ENCODE results near the gene CCDC60.

The CCDC60 gene

DNA sequence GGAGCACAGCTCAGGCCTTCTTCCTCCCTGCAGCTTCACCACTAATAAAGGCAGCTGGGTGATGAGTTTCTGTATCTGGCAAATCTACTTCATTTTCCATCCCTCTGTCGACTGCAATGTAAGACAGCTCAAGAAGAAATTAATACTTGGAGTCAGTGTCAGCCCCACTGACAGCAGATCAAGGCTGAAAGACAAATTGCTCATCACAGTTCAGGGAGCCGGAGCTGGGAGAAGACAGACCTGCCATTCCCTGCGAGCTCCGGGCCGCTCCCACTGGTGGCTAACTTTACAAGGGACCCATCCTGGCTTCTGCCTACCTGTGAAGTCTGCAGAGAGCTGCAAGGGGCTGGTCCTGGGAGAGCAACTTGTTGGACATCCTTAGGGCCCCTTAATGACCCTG is 49.8 kb downstream of the CCDC60 start:
- DNase-seq (ENCODE audit: low read depth in 3 of 3) = no peak

DNA sequence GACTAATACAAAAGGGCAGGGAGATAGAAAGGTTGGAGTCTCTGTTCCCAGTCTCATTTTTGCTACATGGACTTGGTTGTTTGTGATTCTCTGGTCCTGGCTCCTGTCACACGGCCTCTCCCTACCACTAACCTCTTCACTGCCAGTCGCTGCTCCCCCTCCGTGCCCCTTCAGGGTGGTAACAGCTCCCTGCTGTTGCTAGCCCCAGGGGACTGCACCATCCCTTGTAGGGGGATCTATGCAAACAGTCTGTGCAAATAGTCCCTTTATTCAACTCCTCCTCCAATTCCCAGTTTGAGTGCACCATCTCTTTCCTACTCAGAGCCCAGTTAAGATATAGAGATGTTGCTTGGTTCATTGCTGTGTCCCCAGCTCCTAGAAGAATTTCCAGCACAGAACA is 51.1 kb downstream of the CCDC60 start:
- DNase-seq (ENCODE audit: low read depth in 3 of 3) = no peak

- DNase-seq (ENCODE audit: low read depth in 3 of 3) = no peak
Measured at GRCh38 chr12:119389687-119390086, 55.2 kb downstream of the CCDC60 start.

GRCh38 chr12:119391673-119392072 is 57.1 kb downstream of the CCDC60 start:
- DNase-seq (ENCODE audit: low read depth in 3 of 3) = no peak

GRCh38 chr12:119393677-119394076 is 59.1 kb downstream of the CCDC60 start:
- no peak for DNase-seq (ENCODE audit: low read depth in 3 of 3)

GRCh38 chr12:119397540-119397939 is 63.0 kb downstream of the CCDC60 start:
- DNase-seq (ENCODE audit: low read depth in 3 of 3) = no peak

DNA sequence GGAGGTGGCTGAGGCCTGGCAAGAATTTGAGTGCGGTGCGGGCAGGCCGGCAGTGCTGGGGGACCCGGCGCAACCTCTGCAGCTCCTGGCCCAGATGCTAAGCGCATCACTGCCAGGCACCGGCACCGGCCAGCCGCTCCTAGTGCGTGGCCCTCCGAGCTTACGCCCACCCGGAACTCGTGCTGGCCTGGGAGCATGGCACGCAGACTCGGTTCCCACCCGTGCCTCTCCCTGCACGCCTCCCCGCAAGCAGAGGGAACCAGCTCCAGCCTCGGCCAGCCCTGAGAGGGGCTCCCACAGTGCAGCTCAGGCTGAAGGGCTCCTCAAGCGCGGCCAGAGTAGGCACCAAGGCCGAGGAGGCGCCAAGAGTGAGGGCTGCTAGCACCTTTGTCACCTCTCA is 63.7 kb downstream of the CCDC60 start:
- no peak for DNase-seq (ENCODE audit: low read depth in 3 of 3)

DNA sequence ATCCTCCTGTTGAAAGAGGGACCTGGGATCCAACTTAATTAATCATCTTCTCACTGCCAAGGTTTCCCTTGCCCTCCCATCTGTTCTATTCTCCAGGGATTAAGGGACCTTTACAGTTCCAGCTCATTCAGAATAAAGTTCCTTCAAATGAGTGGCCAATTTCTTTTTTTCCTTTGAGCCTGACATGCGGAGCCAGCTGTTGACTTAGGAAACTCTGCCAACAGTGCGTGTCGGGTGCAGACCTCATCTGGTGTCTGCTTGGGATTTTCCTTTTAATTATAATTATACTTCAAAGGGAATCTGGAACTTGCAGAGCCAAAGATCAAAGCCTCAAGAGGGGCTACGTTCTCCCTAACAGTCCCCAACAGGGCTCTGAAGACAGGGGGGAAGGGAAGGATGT is 64.8 kb downstream of the CCDC60 start:
- DNase-seq (ENCODE audit: low read depth in 3 of 3) = no peak

DNA sequence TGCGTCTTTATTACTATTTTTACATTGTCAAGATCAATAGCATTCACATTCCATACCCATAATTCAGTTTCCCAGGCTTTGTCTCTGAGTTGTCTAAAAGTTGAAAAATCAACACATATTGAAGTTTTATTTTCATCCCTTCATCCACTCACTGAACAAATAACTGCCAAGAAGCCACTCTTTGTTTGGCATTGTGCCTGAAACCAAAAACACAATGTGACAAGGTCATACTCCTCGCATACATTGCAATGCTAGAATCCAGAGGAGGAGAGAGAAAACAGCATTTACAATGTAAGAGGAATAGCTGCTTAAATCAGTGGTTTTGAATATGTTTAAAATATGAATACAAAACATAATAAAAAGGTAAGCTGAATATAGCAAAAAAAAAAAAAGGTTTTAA is 71.8 kb downstream of the CCDC60 start:
- DNase-seq (ENCODE audit: low read depth in 3 of 3) = no peak

- DNase-seq (ENCODE audit: low read depth in 3 of 3) = no peak
Measured at GRCh38 chr12:119406811-119407210, 72.3 kb downstream of the CCDC60 start.

DNA sequence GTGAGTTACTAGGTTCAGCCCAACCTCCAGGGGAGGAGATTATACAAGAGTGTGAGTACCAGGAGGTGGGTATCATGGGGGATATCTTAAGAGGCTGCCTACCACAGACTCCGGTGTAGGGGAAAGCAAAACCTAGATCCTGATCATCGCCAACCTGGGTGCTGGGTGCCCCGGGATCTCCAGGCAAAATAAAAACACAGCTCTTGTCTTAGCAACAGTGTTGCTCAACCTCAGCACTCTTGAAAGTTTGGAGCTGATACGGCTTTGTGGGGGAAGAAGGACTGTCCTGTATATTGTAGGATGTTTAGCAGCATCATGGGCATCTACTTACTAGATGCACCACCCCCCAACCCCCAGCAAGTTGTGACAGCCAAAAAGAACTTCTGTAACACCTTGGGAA is 74.5 kb downstream of the CCDC60 start:
- no peak for DNase-seq (ENCODE audit: low read depth in 3 of 3)

GRCh38 chr12:119410396-119410795 is 75.9 kb downstream of the CCDC60 start:
- DNase-seq (ENCODE audit: low read depth in 3 of 3) = no peak

DNA sequence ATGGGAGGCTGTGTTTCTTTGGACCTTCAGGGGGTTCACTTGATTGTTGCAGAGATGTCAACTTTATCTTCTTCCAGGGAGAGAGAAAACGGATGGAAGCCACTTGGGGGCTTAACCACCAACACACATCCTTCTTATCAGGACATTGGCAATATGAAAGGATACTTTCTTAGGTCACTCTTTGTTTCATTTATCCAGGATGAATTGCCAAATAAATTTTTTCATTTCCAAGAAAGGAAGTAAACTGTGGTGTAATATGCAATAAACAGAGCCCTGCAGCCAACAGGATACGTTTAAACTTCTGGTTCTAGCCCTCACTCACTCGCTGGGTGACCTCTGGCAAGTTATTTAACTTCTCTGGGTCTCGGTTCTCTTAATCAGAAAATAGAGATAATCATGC is 77.8 kb downstream of the CCDC60 start:
- DNase-seq (ENCODE audit: low read depth in 3 of 3) = no peak

DNA sequence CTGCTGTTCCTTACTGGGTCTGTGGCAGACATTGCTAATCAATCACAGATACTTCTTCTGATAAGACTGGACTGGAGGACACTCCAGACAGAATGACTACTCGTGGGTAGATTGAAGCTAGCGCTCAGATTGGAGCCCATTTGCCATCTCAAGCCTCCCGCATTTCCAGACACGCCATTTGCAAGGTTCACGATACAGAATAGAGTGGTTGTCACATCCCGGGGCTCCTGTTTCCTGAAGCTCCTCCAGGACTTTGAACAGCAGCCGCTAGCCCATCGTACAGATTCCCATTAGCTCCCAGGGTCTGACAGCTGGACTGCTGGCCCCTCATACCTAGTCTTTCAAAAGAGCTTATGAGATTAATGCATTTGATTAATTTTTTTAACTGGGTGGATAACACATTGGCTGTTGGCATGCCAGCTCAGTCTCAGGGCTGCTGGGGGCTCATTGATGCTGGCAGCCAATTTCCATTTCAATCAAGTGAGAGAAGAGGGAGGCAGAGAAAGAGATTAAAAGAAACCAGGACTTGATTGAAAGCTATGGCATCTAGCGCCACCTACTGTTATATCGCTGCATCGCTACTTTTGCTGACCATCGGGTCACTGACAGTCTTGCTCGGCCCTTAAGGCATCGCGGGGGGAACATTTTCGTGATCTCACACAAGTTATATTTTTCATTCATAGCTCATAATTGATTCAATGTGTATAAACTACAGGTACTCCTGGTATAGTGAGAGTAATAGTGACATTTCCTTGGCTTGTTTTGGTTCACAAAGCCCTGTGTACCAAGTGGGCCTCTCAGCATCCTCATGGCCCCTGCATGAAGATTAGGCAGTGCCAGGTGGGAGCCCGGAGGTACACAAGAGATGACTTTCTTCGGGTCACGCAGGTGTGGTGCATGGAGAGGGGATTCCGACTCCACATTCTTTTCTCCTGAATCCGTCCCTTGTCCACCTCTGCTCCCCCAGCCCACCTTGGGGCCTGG is 78.6 kb downstream of the CCDC60 start:
- peak in 1 of 3 experiments; percentile 30 for DNase-seq (ENCODE audit: low read depth in 3 of 3)

DNA sequence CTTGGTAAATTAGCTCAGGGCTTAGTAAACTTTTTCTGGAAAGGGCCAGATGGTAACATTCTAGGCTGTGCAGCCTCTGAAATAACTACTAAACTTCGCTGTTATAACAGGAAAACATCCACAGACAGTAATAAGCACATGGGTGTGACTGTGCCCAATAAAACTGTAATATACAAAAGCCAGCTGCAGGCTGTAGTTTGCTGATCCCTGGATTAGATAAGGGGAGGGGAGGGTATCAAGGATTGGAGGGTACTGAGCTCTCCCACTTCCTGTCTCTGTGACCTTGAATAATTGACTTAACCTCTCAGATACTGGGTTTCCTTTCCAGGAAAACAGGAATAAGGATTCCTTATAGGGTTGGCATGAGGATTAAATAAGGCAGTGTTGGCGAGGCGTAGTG is 81.2 kb downstream of the CCDC60 start:
- no peak for DNase-seq (ENCODE audit: low read depth in 3 of 3)

DNA sequence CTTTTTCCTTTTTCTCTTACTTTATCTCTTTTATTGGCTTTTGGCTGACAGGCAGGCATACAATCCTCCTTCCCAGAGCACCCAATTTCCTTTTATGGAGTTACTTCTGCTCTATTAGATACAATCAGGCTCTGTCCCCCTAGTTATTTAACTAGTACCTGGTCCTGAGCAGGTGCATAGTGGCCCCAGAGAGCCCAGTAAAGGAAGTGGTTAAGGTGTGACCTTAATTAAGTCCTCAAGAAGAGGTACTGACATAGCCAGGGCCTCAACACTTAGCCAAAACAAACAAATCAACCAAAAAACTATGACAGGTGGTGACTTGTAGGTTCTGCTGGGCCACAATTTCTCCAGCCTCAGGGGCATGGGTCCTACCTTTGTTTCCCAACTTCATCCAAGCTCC is 82.9 kb downstream of the CCDC60 start:
- no peak for DNase-seq (ENCODE audit: low read depth in 3 of 3)

GRCh38 chr12:119419381-119419780 is 84.9 kb downstream of the CCDC60 start:
- no peak for DNase-seq (ENCODE audit: low read depth in 3 of 3)

- DNase-seq (ENCODE audit: low read depth in 3 of 3) = no peak
Measured at GRCh38 chr12:119423285-119423684, 88.8 kb downstream of the CCDC60 start.

GRCh38 chr12:119425623-119426022 is 91.1 kb downstream of the CCDC60 start:
- DNase-seq (ENCODE audit: low read depth in 3 of 3) = no peak

- DNase-seq (ENCODE audit: low read depth in 3 of 3) = no peak
Measured at GRCh38 chr12:119431151-119431550, 96.6 kb downstream of the CCDC60 start.

GRCh38 chr12:119432949-119433348 is 98.4 kb downstream of the CCDC60 start:
- no peak for DNase-seq (ENCODE audit: low read depth in 3 of 3)

DNA sequence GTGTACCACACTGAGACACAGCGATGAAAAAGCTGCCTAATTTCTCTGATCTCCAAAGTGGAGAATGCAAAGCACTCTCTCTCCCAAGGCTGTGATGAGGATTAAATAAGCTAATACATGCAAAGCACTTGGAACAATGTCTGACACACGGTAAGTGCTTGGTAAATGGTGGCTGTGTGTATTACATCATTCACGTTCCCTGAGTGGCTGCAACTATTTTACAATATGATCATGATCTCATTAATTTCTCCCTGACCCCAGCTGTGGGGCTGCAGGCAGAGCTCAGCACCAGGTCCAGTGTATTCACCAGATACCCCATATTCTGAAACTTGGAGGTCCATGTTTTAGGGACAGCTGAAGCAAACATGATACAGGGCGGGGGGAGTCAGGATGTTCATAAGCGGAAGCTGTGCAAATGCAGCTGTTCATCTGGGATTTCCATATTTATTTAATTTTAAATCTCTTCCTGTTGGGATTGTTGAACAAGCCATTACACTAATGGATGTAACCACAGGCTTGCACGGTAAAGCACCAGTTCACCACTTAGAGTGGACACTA is 106.4 kb downstream of the CCDC60 start:
- DNase-seq (ENCODE audit: low read depth in 3 of 3) = no peak

GRCh38 chr12:119444462-119445044 is 110.0 kb downstream of the CCDC60 start:
- peak; percentile 1 to 34 (median 6) for DNase-seq (ENCODE audit: low read depth in 3 of 3)
